NT2/D1 (cell line): ENCODE data around the gene MAGI2.

Experiments used
- SUZ12 ChIP-seq: IDR thresholded peaks from 2 replicates; pipeline ENCODE4 v1.6.1; 2011; ENCODE audit not compliant: insufficient read length, insufficient read depth; ENCODE audit errors: extremely low read depth
- ZNF274 ChIP-seq: IDR thresholded peaks from 2 replicates; pipeline ENCODE4 v1.6.1; 2011; ENCODE audit warnings: mild to moderate bottlenecking, low read depth, low read length

DNA sequence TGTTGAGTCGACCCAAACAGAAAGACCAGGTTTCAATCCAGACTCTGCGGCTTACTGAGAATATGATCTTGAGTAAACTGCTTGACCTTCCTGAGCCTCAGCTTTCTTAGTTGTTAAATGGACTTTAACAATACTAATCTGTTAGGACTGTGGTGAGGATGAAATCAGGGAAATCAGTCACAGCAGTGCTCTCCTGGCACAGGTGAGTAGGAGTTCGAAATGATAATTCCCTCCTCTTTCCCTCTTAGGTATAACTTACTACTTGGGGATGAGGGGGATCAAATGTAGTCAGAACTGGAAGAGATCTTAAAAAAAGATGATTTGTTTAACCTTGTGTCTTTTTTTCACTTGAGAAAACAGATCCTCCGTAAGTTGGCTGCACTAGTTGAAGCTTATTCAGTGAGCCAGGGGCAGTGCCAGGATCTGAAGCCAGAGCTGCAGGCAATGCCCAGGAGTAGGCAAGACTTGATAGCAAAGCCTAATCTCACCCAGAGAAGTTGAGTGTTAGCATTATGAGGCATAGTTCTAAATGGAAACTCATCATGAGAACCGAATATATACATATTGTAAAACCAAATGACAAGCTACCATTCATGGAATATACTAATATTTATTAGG is 1.8 kb upstream of the MAGI2 start:
- TF ChIP-seq SUZ12 (no peak), ZNF274 (no peak)
